ENCODE results near the gene ESYT1. TPM values are rescaled to one million over a fixed set of nuclear protein-coding genes. Genes with fewer than 3 reads are reported as not detected.

ESYT1 gene
- total RNA-seq, 1 experiment from 2014 or later, result 90.9 TPM

- in situ Hi-C loops (cut with HindIII; ENCODE audit: low pct_unique_long_range_greater_than_20kb, low sequenced_read_pairs), result loop anchor here (5.0 kb wide), 1 partner anchor 73 kb away; the partner anchor contains the start of genes RPL41 and ZC3H10
- peak; percentile 91 for DNase-seq (ENCODE audit: low read depth, low spot score)
Observed at GRCh38 chr12:56189918-56190694, 62.0 kb downstream of the ESYT1 start.

- DNase-seq (ENCODE audit: low read depth, low spot score), result peak; percentile 13
- in situ Hi-C loops (cut with HindIII; ENCODE audit: low pct_unique_long_range_greater_than_20kb, low sequenced_read_pairs), result loop anchor here (5.0 kb wide), 1 partner anchor 73 kb away; the partner anchor contains the start of genes RPL41 and ZC3H10
Observed at GRCh38 chr12:56190695-56191155, 62.7 kb downstream of the ESYT1 start.

GRCh38 chr12:56192582-56192981 is 64.5 kb downstream of the ESYT1 start:
- in situ Hi-C loops (cut with HindIII; ENCODE audit: low pct_unique_long_range_greater_than_20kb, low sequenced_read_pairs), result loop anchor here (5.0 kb wide), 1 partner anchor 75 kb away; the partner anchor contains the start of genes RPL41 and ZC3H10
- DNase-seq (ENCODE audit: low read depth, low spot score), result no peak

- in situ Hi-C loops (cut with HindIII; ENCODE audit: low pct_unique_long_range_greater_than_20kb, low sequenced_read_pairs), result loop anchor here (5.0 kb wide), 1 partner anchor 76 kb away; the partner anchor contains the start of genes RPL41 and ZC3H10
- DNase-seq (ENCODE audit: low read depth, low spot score), result peak; percentile 93
Observed at GRCh38 chr12:56193025-56193578, 65.0 kb downstream of the ESYT1 start.

Other genes starting within 250 kb of the ESYT1 start
- gene PYM1, start 200.4 kb upstream of the ESYT1 start, total RNA-seq (2014; rRNA removed; shearing (Covaris generic)), result 21.1 and 29.2 TPM in 2 replicates
- 5.7 and 6.9 TPM in 2 replicates for gene DGKA, start 197.1 kb upstream of the ESYT1 start, total RNA-seq (2014; rRNA removed; shearing (Covaris generic))
- gene PMEL, start 162.2 kb upstream of the ESYT1 start, total RNA-seq (2014; rRNA removed; shearing (Covaris generic)), result 10,199 and 10,765 TPM in 2 replicates
- gene CDK2, start 161.4 kb upstream of the ESYT1 start, total RNA-seq (2014; rRNA removed; shearing (Covaris generic)), result 896 and 917 TPM in 2 replicates
- gene RAB5B, start 154.2 kb upstream of the ESYT1 start, total RNA-seq (2014; rRNA removed; shearing (Covaris generic)), result 169 and 175 TPM in 2 replicates
- gene SUOX, start 131.0 kb upstream of the ESYT1 start, total RNA-seq (2014; rRNA removed; shearing (Covaris generic)), result 11.2 and 16.1 TPM in 2 replicates
- gene IKZF4, start 107.2 kb upstream of the ESYT1 start, total RNA-seq (2014; rRNA removed; shearing (Covaris generic)), result 0.79 and 1.1 TPM in 2 replicates
- gene RPS26, start 86.3 kb upstream of the ESYT1 start, total RNA-seq (2014; rRNA removed; shearing (Covaris generic)), result 372 and 394 TPM in 2 replicates
- 114 and 125 TPM in 2 replicates for gene ERBB3, start 48.1 kb upstream of the ESYT1 start, total RNA-seq (2014; rRNA removed; shearing (Covaris generic))
- gene PA2G4, start 23.7 kb upstream of the ESYT1 start, total RNA-seq (2014; rRNA removed; shearing (Covaris generic)), result 473 and 487 TPM in 2 replicates
- gene RPL41, start 11.6 kb upstream of the ESYT1 start, total RNA-seq (2014; rRNA removed; shearing (Covaris generic)), result 5,360 and 5,858 TPM in 2 replicates
- 5.6 and 7.3 TPM in 2 replicates for gene ZC3H10, start 10.0 kb upstream of the ESYT1 start, total RNA-seq (2014; rRNA removed; shearing (Covaris generic))
- 63.2 and 66.0 TPM in 2 replicates for gene MYL6B, start 24.3 kb downstream of the ESYT1 start, total RNA-seq (2014; rRNA removed; shearing (Covaris generic))
- gene MYL6, start 30.1 kb downstream of the ESYT1 start, total RNA-seq (2014; rRNA removed; shearing (Covaris generic)), result 483 and 574 TPM in 2 replicates
- gene SMARCC2, start 61.2 kb downstream of the ESYT1 start, total RNA-seq (2014; rRNA removed; shearing (Covaris generic)), result 20.9 and 39.0 TPM in 2 replicates
- gene RNF41, start 93.7 kb downstream of the ESYT1 start, total RNA-seq (2014; rRNA removed; shearing (Covaris generic)), result 47.7 and 48.9 TPM in 2 replicates
- gene NABP2, start 96.1 kb downstream of the ESYT1 start, total RNA-seq (2014; rRNA removed; shearing (Covaris generic)), result 37.8 and 47.5 TPM in 2 replicates
- gene SLC39A5, start 101.8 kb downstream of the ESYT1 start, total RNA-seq (2014; rRNA removed; shearing (Covaris generic)), result not detected in 2 replicates
- gene ANKRD52, start 130.1 kb downstream of the ESYT1 start, total RNA-seq (2014; rRNA removed; shearing (Covaris generic)), result 13.5 and 14.7 TPM in 2 replicates
- 16.4 and 18.4 TPM in 2 replicates for gene COQ10A, start 138.7 kb downstream of the ESYT1 start, total RNA-seq (2014; rRNA removed; shearing (Covaris generic))
- 110 and 119 TPM in 2 replicates for gene CS, start 172.1 kb downstream of the ESYT1 start, total RNA-seq (2014; rRNA removed; shearing (Covaris generic))
- gene CNPY2, start 187.7 kb downstream of the ESYT1 start, total RNA-seq (2014; rRNA removed; shearing (Covaris generic)), result 311 and 316 TPM in 2 replicates
- gene PAN2, start 205.7 kb downstream of the ESYT1 start, total RNA-seq (2014; rRNA removed; shearing (Covaris generic)), result 32.5 and 50.6 TPM in 2 replicates
- 0.34 TPM in 1 of 2 replicates, not detected in the other for gene IL23A, start 210.6 kb downstream of the ESYT1 start, total RNA-seq (2014; rRNA removed; shearing (Covaris generic))
- 131 and 139 TPM in 2 replicates for gene STAT2, start 231.8 kb downstream of the ESYT1 start, total RNA-seq (2014; rRNA removed; shearing (Covaris generic))
- not detected in 2 replicates for gene APOF, start 234.6 kb downstream of the ESYT1 start, total RNA-seq (2014; rRNA removed; shearing (Covaris generic))

Data from SK-MEL-5 (cell line).